Hepatocyte (in vitro differentiated cells): Measurements from ENCODE around the gene ING5.

Experiments used
- CTCF ChIP-seq: fragments of 200-600 bp; sonication (generic); IDR thresholded peaks from 2 replicates; pipeline ENCODE4 v1.5.1; 2016; ENCODE audit warnings: antibody characterized with exemption, mild to moderate bottlenecking; ENCODE audit not compliant: poor library complexity
- EZH2phosphoT487 ChIP-seq: fragments of 200-600 bp; sonication (generic); IDR thresholded peaks from one replicate; pipeline ENCODE4 v1.6.1; 2018; ENCODE audit warnings: antibody characterized with exemption, mild to moderate bottlenecking, low read depth, moderate library complexity; ENCODE audit not compliant: unreplicated experiment, severe bottlenecking

- TF ChIP-seq CTCF, result no peak
- TF ChIP-seq EZH2phosphoT487, result no peak
These were observed 69.6 kb downstream of the ING5 start for GRCh38 chr2:241771286-241772062.
